NCI-H510A treated with DMSO at 0.1 percent for 48 hours (cell line): ENCODE measurements around the gene CPE.
"Not testable (repeated sequence)": the region's sequence is repeated elsewhere in the genome, so short reads cannot be mapped to it uniquely, and the experiment has no call there.

Source experiments
- DNase-seq: peaks from one replicate; lab custom pipeline; 2025; lab: John Stamatoyannopoulos, UW

Gene CPE

GRCh38 chr4:165462009-165462408 lies 83.2 kb downstream of the CPE start:
- DNase-seq, result no peak

GRCh38 chr4:165464376-165464775 lies 85.6 kb downstream of the CPE start:
- no peak for DNase-seq

GRCh38 chr4:165464813-165465381 lies 86.1 kb downstream of the CPE start:
- DNase-seq, result peak; percentile 69

- no peak for DNase-seq
These were observed 91.2 kb downstream of the CPE start for GRCh38 chr4:165470009-165470408.

GRCh38 chr4:165472943-165473676 lies 94.3 kb downstream of the CPE start:
- DNase-seq, result no peak

GRCh38 chr4:165474784-165475705 lies 96.2 kb downstream of the CPE start:
- no peak for DNase-seq

GRCh38 chr4:165475706-165476070 lies 96.9 kb downstream of the CPE start:
- no peak for DNase-seq

- DNase-seq, result no peak
These were observed 97.6 kb downstream of the CPE start for GRCh38 chr4:165476214-165477098.

- DNase-seq, result no peak
These were observed 99.0 kb downstream of the CPE start for GRCh38 chr4:165477799-165478198.

GRCh38 chr4:165478260-165478659 lies 99.5 kb downstream of the CPE start:
- no peak for DNase-seq

GRCh38 chr4:165481053-165481835 lies 102.4 kb downstream of the CPE start:
- no peak for DNase-seq

GRCh38 chr4:165489786-165490185 lies 111.0 kb downstream of the CPE start:
- no peak for DNase-seq

- not testable (repeated sequence) for DNase-seq
These were observed 113.8 kb downstream of the CPE start for GRCh38 chr4:165492583-165492982.

GRCh38 chr4:165493359-165493758 lies 114.6 kb downstream of the CPE start:
- no peak for DNase-seq

- DNase-seq, result no peak
These were observed 124.4 kb downstream of the CPE start for GRCh38 chr4:165502916-165503907.

GRCh38 chr4:165504184-165504583 lies 125.4 kb downstream of the CPE start:
- no peak for DNase-seq

- no peak for DNase-seq
These were observed 127.4 kb downstream of the CPE start for GRCh38 chr4:165505958-165506837.

- no peak for DNase-seq
These were observed 128.0 kb downstream of the CPE start for GRCh38 chr4:165506849-165507248.

GRCh38 chr4:165507381-165507780 lies 128.6 kb downstream of the CPE start:
- DNase-seq, result no peak
